Endothelial cell of umbilical vein (primary cell): Measurements from ENCODE around the gene SPATA2L. TPM values are rescaled to one million over a fixed set of nuclear protein-coding genes. Genes with fewer than 3 reads are reported as not detected.

ENCODE experiments used
- BruUV-seq: library from RNA; stranded (reverse); fragments of 400-500 nt; replicated peaks from 2 replicates; lab custom pipeline; 2021; lab: Mats Ljungman, UMichigan
- CTCF ChIA-PET: fragments of 300-600, 350-600 bp; sonication (Branson Sonifier 250); formaldehyde crosslinking; loops from one replicate; lab custom pipeline; 2021; ENCODE audit warnings: antibody characterized with exemption, inconsistent platforms; lab: Charles Lee
- POLR2A ChIA-PET: fragments of 300-600, 350-600 bp; sonication (Branson Sonifier 250); formaldehyde crosslinking; loops from one replicate; lab custom pipeline; 2021; ENCODE audit warnings: antibody characterized with exemption, inconsistent platforms; lab: Charles Lee
- DNase-seq: peaks from one replicate; pipeline ENCODE4 v3.0.0-alpha.2; 2011; ENCODE audit warnings: low read depth, low spot score
- FAIRE-seq: peaks from 2 replicates; lab custom pipeline; 2011; peaks lifted over from hg19 to GRCh38; lab: Jason Lieb, UNC
- H2AFZ ChIP-seq: 2 replicates; pipeline ENCODE4 v1.6.0; 2012; ENCODE audit warnings: low read depth, low read length, control low read depth, inconsistent platforms
- H3K27ac ChIP-seq: 2 replicates; pipeline ENCODE4 v1.5.1; 2011; ENCODE audit warnings: low read depth, mild to moderate bottlenecking, control low read depth, low read length, moderate library complexity; ENCODE audit not compliant: insufficient read depth
- H3K27me3 ChIP-seq, 2 experiments: 2 replicates each; pipeline versions ENCODE4 v1.6.0 to v1.6.1; 2011; ENCODE audit warnings: low read length in 2 of 2, mixed read lengths in 1 of 2; ENCODE audit not compliant: control insufficient read depth in 2 of 2, insufficient read depth in 2 of 2
- H3K36me3 ChIP-seq, 2 experiments: 2 replicates in 1 of 2; 3 replicates in 1 of 2; pipeline ENCODE4 v1.5.1; 2011; ENCODE audit warnings: low read length in 2 of 2, mild to moderate bottlenecking in 1 of 2, moderate library complexity in 1 of 2; ENCODE audit not compliant: control insufficient read depth in 2 of 2, insufficient read depth in 2 of 2; ENCODE audit errors: extremely low read depth in 1 of 2
- H3K4me1 ChIP-seq: 3 replicates; pipeline ENCODE4 v1.5.1; 2011; ENCODE audit warnings: mild to moderate bottlenecking, low read length; ENCODE audit not compliant: control insufficient read depth, insufficient read depth; ENCODE audit errors: extremely low read depth
- H3K4me2 ChIP-seq: 2 replicates; pipeline ENCODE4 v1.6.1; 2011; ENCODE audit warnings: low read length, control low read depth, mixed read lengths; ENCODE audit not compliant: insufficient read depth
- H3K4me3 ChIP-seq, 3 experiments: fragments of 200-600 bp in 1 of 3; sonication (generic), shearing (Covaris generic) in 1 of 3; replicated peaks in 1 of 3; 2 replicates each; pipeline ENCODE4 v1.5.1; 2011 to 2016; ENCODE audit warnings: control low read depth in 3 of 3, low read length in 3 of 3, mild to moderate bottlenecking in 2 of 3, inconsistent platforms in 1 of 3, low read depth in 1 of 3, moderate library complexity in 1 of 3; ENCODE audit not compliant: insufficient read depth in 1 of 3
- H3K79me2 ChIP-seq: 2 replicates; pipeline ENCODE4 v1.6.0; 2012; ENCODE audit warnings: low read length, inconsistent platforms; ENCODE audit not compliant: control insufficient read depth, insufficient read depth
- H3K9ac ChIP-seq: replicated peaks from 2 replicates; pipeline ENCODE3; 2011; ENCODE audit warnings: low read length, control low read depth; ENCODE audit not compliant: insufficient read depth; ENCODE audit errors: extremely low read depth
- H3K9me1 ChIP-seq: replicated peaks from 3 replicates; pipeline ENCODE4 v1.6.0; 2011; ENCODE audit warnings: mild to moderate bottlenecking, low read length; ENCODE audit not compliant: control insufficient read depth, insufficient read depth; ENCODE audit errors: extremely low read depth
- H3K9me3 ChIP-seq: replicated peaks from 2 replicates; pipeline ENCODE4 v1.5.1; 2012; ENCODE audit warnings: low read length, inconsistent platforms; ENCODE audit not compliant: control insufficient read depth, insufficient read depth
- H4K20me1 ChIP-seq: replicated peaks from 2 replicates; pipeline ENCODE3; 2011; ENCODE audit warnings: mild to moderate bottlenecking, low read length; ENCODE audit not compliant: control insufficient read depth, insufficient read depth; ENCODE audit errors: extremely low read depth
- CTCF ChIP-seq, 2 donors: IDR thresholded peaks; 1 replicate in 1 of 2; 2 replicates in 1 of 2; pipeline ENCODE4 v1.5.1; 2011; ENCODE audit warnings: low read length in 2 of 2, mild to moderate bottlenecking in 2 of 2, moderate library complexity in 2 of 2, control low read depth in 1 of 2, inconsistent platforms in 1 of 2, low read depth in 1 of 2; ENCODE audit not compliant: insufficient read depth in 1 of 2; ENCODE audit errors: extremely low read depth in 1 of 2
- EZH2 ChIP-seq: IDR thresholded peaks from 2 replicates; pipeline ENCODE4 v1.6.1; 2012; ENCODE audit warnings: borderline replicate concordance, low read depth, mild to moderate bottlenecking, moderate library complexity, low read length, inconsistent platforms; ENCODE audit not compliant: severe bottlenecking
- FOS ChIP-seq: IDR thresholded peaks from 2 replicates; pipeline ENCODE4 v1.6.1; 2011; ENCODE audit warnings: mild to moderate bottlenecking, low read length, moderate library complexity, borderline replicate concordance; ENCODE audit not compliant: insufficient read depth
- GATA2 ChIP-seq: IDR thresholded peaks from 2 replicates; pipeline ENCODE4 v1.7.0; 2011; ENCODE audit warnings: low read depth, mild to moderate bottlenecking, moderate library complexity, mixed read lengths, low read length; ENCODE audit not compliant: insufficient read length, insufficient read depth
- JUN ChIP-seq: IDR thresholded peaks from 2 replicates; pipeline ENCODE4 v1.6.1; 2011; ENCODE audit warnings: borderline replicate concordance, low read depth; ENCODE audit not compliant: insufficient read length, insufficient read depth
- MAX ChIP-seq: IDR thresholded peaks from 2 replicates; pipeline ENCODE4 v1.6.1; 2011; ENCODE audit not compliant: insufficient read depth, insufficient read length
- MYC ChIP-seq: IDR thresholded peaks from one replicate; pipeline ENCODE4 v1.6.1; 2011; ENCODE audit warnings: mild to moderate bottlenecking, low read depth, low read length
- POLR2A ChIP-seq: IDR thresholded peaks from 2 replicates; pipeline ENCODE4 v1.6.1; 2012; ENCODE audit warnings: low read depth, mild to moderate bottlenecking, control low read depth, low read length
- POLR2AphosphoS5 ChIP-seq: IDR thresholded peaks from 2 replicates; pipeline ENCODE4 v1.6.1; 2012; ENCODE audit warnings: low read depth, mild to moderate bottlenecking, control low read depth, low read length, moderate library complexity; ENCODE audit not compliant: insufficient read depth
- dilution Hi-C: fragments of 300-500 bp; cut with MboI; formaldehyde crosslinking; loops from one replicate; pipeline ENCODE4 v1.15.0; 2019; ENCODE audit warnings: low sequenced_read_pairs; ENCODE audit not compliant: extremely low pct_ligation_motif_present
- intact Hi-C: fragments of 100-400 bp; cut with micrococcal nuclease; formaldehyde crosslinking; loops from one replicate; pipeline ENCODE4 v1.10.0; 2022
- polyA plus RNA-seq, 4 experiments: library from polyadenylated mRNA; depleted of rRNA in 3 of 4; stranded (reverse) in 3 of 4; unstranded in 1 of 4; fragments of >200 nt; gene quantifications; 2 replicates each; pipeline versions ENCODE4 v1.2.1 to v1.2.3, GENCODE V29; 2011 to 2012; ENCODE audit warnings: missing spikeins in 1 of 4
- total RNA-seq: library from RNA; stranded (reverse); gene quantifications from 2 replicates; pipeline ENCODE4 v1.2.3, GENCODE V29; 2021

Gene SPATA2L
- total and polyA plus RNA-seq, 2 donors (not counting 3 experiments of a cell fraction or from before 2014, with no cell fraction given) = 7.3 to 7.4 TPM

GRCh38 chr16:89748921-89749320, 47.4 kb upstream of the SPATA2L start:
- POLR2A ChIA-PET = no interaction called here
- Histone ChIP-seq H3K79me2 (no peaks in the 10 kb centered on the region), H3K36me3 (peaks cover 0 to 5% of the 10 kb centered on the region in 2 experiments), H3K27ac (no peak overlapping the region), H3K9me3 (no peaks in the 10 kb centered on the region), H4K20me1 (no peaks in the 10 kb centered on the region), H3K4me2 (no peak overlapping the region), H3K27me3 (no peaks in the 10 kb centered on the region), H3K9ac (no peak overlapping the region), H3K4me3 (no peak overlapping the region), H3K9me1 (no peaks in the 10 kb centered on the region), H3K4me1 (no peaks in the 10 kb centered on the region), H2AFZ (no peak overlapping the region)
- TF ChIP-seq POLR2A (no peak), JUN (no peak), GATA2 (no peak), POLR2AphosphoS5 (no peak), CTCF (IDR thresholded peaks at IDR 0.05; ENCODE audit: extremely low read depth in 1 of 2, insufficient read depth in 1 of 2, low read depth in 1 of 2, low read length in 2 of 2) (no peak), MAX (no peak), EZH2 (no peak), FOS (no peak), MYC (no peak)
- dilution Hi-C loops (no loop called here), intact Hi-C loops (no loop called here)
- no TSS peak for BruUV-seq
- FAIRE-seq = no peak
- CTCF ChIA-PET = interaction anchor here (1.7 kb wide), 1 partner anchor 9 kb away, joined by 3 read pairs; no protein-coding TSS in a partner anchor
- DNase-seq = no peak
